Fibroblast of skin of right biceps (primary cell): ENCODE measurements around the gene JMJD7.

Experiments
- DNase-seq: peaks from one replicate; pipeline ENCODE4 v3.0.0-alpha.2; 2013

Gene JMJD7

GRCh38 chr15:41868321-41868720, 40.4 kb downstream of the JMJD7 start:
- DNase-seq = no peak

GRCh38 chr15:41869770-41870688, 42.1 kb downstream of the JMJD7 start:
- DNase-seq = no peak

GRCh38 chr15:41870689-41871081, 42.8 kb downstream of the JMJD7 start:
- peak; percentile 65 for DNase-seq

- DNase-seq = no peak
Observed at GRCh38 chr15:41871175-41871905, 43.4 kb downstream of the JMJD7 start.

- no peak for DNase-seq
Observed at GRCh38 chr15:41872166-41872747, 44.4 kb downstream of the JMJD7 start.

GRCh38 chr15:41873711-41874110, 45.8 kb downstream of the JMJD7 start:
- no peak for DNase-seq

- no peak for DNase-seq
Observed at GRCh38 chr15:41874736-41875135, 46.8 kb downstream of the JMJD7 start.

- DNase-seq = no peak
Observed at GRCh38 chr15:41876007-41876406, 48.1 kb downstream of the JMJD7 start.

GRCh38 chr15:41876689-41877088, 48.8 kb downstream of the JMJD7 start:
- DNase-seq = no peak

GRCh38 chr15:41877631-41878354, 49.9 kb downstream of the JMJD7 start:
- DNase-seq = no peak

GRCh38 chr15:41878355-41878699, 50.4 kb downstream of the JMJD7 start:
- DNase-seq = no peak

- no peak for DNase-seq
Observed at GRCh38 chr15:41879321-41879845, 51.5 kb downstream of the JMJD7 start.

- DNase-seq = no peak
Observed at GRCh38 chr15:41880156-41880877, 52.4 kb downstream of the JMJD7 start.

- DNase-seq = no peak
Observed at GRCh38 chr15:41881086-41881485, 53.2 kb downstream of the JMJD7 start.

- no peak for DNase-seq
Observed at GRCh38 chr15:41881550-41881919, 53.6 kb downstream of the JMJD7 start.

GRCh38 chr15:41881920-41882688, 54.2 kb downstream of the JMJD7 start:
- DNase-seq = peak; percentile 6

- DNase-seq = no peak
Observed at GRCh38 chr15:41882689-41883483, 55.0 kb downstream of the JMJD7 start.

- DNase-seq = no peak
Observed at GRCh38 chr15:41883484-41883825, 55.6 kb downstream of the JMJD7 start.

GRCh38 chr15:41884458-41884857, 56.6 kb downstream of the JMJD7 start:
- no peak for DNase-seq

GRCh38 chr15:41885321-41885720, 57.4 kb downstream of the JMJD7 start:
- DNase-seq = no peak

GRCh38 chr15:41885841-41886240, 57.9 kb downstream of the JMJD7 start:
- DNase-seq = no peak
